ENCODE measurements around the gene CAMK4. TPM values are rescaled to one million over a fixed set of nuclear protein-coding genes. Genes with fewer than 3 reads are reported as not detected.
A peak's percentile ranks its signal among the peaks of the same experiment; 100 is the strongest.

CAMK4 gene
- total RNA-seq (5.4 and 8.2 TPM in 2 replicates), polyA plus RNA-seq (1.9 and 2.2 TPM in 2 replicates), polyA minus RNA-seq (10.6 and 14.0 TPM in 2 replicates), Bru-seq, nascent RNA (percentile 40 among the genes with signal in this experiment), BruChase-seq, experiment 1, labeled RNA remaining after a 6-hour chase (percentile 45 among the genes with signal in this experiment), BruChase-seq, experiment 2, labeled RNA remaining after a 2-hour chase (percentile 47 among the genes with signal in this experiment)
- 4.0 and 4.6 TPM in 2 replicates for polyA plus RNA-seq (2011; cell fraction: cytosol; rRNA removed)
- polyA plus RNA-seq (2011; cell fraction: nucleus; rRNA removed) = 2.4 and 3.9 TPM in 2 replicates
- polyA plus RNA-seq (2012) = 0.10 and 0.27 TPM in 2 replicates
- not detected for polyA minus RNA-seq (2011; cell fraction: cytosol; rRNA and poly(A)+ RNA removed)
- polyA minus RNA-seq (2011; cell fraction: nucleus; rRNA and poly(A)+ RNA removed) = 7.4 and 10.3 TPM in 2 replicates
- long read RNA-seq, full-length matches to known transcripts = 2 of 7 reads
- long read RNA-seq, partial matches to known transcripts = 1 of 7 reads
- long read RNA-seq, other reads (novel, unspliced or antisense) = 4 of 7 reads

GRCh38 chr5:111223787-111224560, at the start of gene CAMK4:
CAMK4 (plus strand) TSS chr5:111224384; CDS start chr5:111224484, 100 bp downstream.
- POLR2A ChIA-PET = no interaction called here

More at GRCh38 chr5:111223787-111224560, at the start of gene CAMK4:
- H3K9me3 ChIP-seq (replicated peaks; ENCODE audit: control insufficient read depth, insufficient read depth, low read length) = no peaks in the 10 kb centered on the region
- H4K20me1 ChIP-seq (replicated peaks; ENCODE audit: control insufficient read depth, extremely low read depth, insufficient read depth, low read length) = no peaks in the 10 kb centered on the region
- intact Hi-C loops (cut with micrococcal nuclease) = loop anchor here (5.0 to 10.0 kb wide), 2 partner anchors 261 to 933 kb away; no protein-coding TSS in a partner anchor
- no peak for TF ChIP-seq MAX (IDR thresholded peaks at IDR 0.05; ENCODE audit: insufficient read depth, insufficient read length)
- TF ChIP-seq EZH2 (IDR thresholded peaks at IDR 0.05; ENCODE audit: borderline replicate concordance, low read depth, low read length, severe bottlenecking) = peak; percentile 34
- peak in 1 of 2 donors; percentile 37 for TF ChIP-seq CTCF (IDR thresholded peaks at IDR 0.05; ENCODE audit: extremely low read depth in 1 of 2, insufficient read depth in 1 of 2, low read depth in 1 of 2, low read length in 2 of 2)
- TF ChIP-seq POLR2A (IDR thresholded peaks at IDR 0.05; ENCODE audit: low read depth, low read length) = no peak
- no peak for FAIRE-seq
- H3K9me1 ChIP-seq (replicated peaks; ENCODE audit: control insufficient read depth, extremely low read depth, insufficient read depth, low read length) = peaks cover 2% of the 10 kb centered on the region
- peaks cover 0 to 2% of the 10 kb centered on the region in 2 experiments for H3K27me3 ChIP-seq (ENCODE audit: control insufficient read depth in 2 of 2, insufficient read depth in 2 of 2, low read length in 2 of 2)
- H3K27ac ChIP-seq (ENCODE audit: insufficient read depth, low read depth, low read length) = no peak within 1 kb of the TSS
- H3K4me3 ChIP-seq (replicated peaks in 1 of 3; ENCODE audit: insufficient read depth in 1 of 3, low read depth in 1 of 3, low read length in 3 of 3) = peak within 1 kb of the TSS; percentile 34 to 62 (median 60)
- no TSS peak for BruUV-seq (replicated peaks)
- H3K79me2 ChIP-seq (ENCODE audit: control insufficient read depth, insufficient read depth, low read length) = no peaks in the 10 kb centered on the region
- no peaks in the 10 kb centered on the region for H3K36me3 ChIP-seq (ENCODE audit: control insufficient read depth in 2 of 2, extremely low read depth in 1 of 2, insufficient read depth in 2 of 2, low read length in 2 of 2)
- peaks cover 5% of the 10 kb centered on the region for H3K4me1 ChIP-seq (ENCODE audit: control insufficient read depth, extremely low read depth, insufficient read depth, low read length)
- peak; percentile 69 for DNase-seq (ENCODE audit: low read depth, low spot score)
- CTCF ChIA-PET = interaction anchor here (0.6 to 1.7 kb wide), 8 partner anchors 15 to 937 kb away, joined by 3 to 5 read pairs (median 4); no protein-coding TSS in a partner anchor
- dilution Hi-C loops (cut with MboI; ENCODE audit: extremely low pct_ligation_motif_present, low sequenced_read_pairs) = no loop called here
- H3K9ac ChIP-seq (replicated peaks; ENCODE audit: extremely low read depth, insufficient read depth, low read length) = peak within 1 kb of the TSS; percentile 34
- peak within 1 kb of the TSS; percentile 95 for H2AFZ ChIP-seq (ENCODE audit: low read depth, low read length)
- peak within 1 kb of the TSS; percentile 84 for H3K4me2 ChIP-seq (ENCODE audit: insufficient read depth, low read length)
